IMR-90 (cell line): ENCODE measurements around the gene ADORA2A. TPM values are rescaled to one million over a fixed set of nuclear protein-coding genes. Genes with fewer than 3 reads are reported as not detected.
A peak's percentile ranks its signal among the peaks of the same experiment; 100 is the strongest.

Experiments used
- ATAC-seq: fragments of 200-7000 bp; cut with Tn5 transposase; 2 replicates; pipeline ENCODE4 v1.9.1; 2020; ENCODE audit warnings: low read depth, mild to moderate bottlenecking, moderate library complexity
- BruUV-seq: library from RNA; stranded (reverse); fragments of 400-500 nt; replicated peaks from 2 replicates; lab custom pipeline; 2021; lab: Mats Ljungman, UMichigan
- CTCF ChIA-PET: fragments of 300-600 bp; formaldehyde crosslinking; extraction: SDS; loops from one replicate; lab custom pipeline; 2021; ENCODE audit warnings: antibody characterized with exemption; lab: Yijun Ruan, JAX
- POLR2A ChIA-PET: fragments of 300-600 bp; sonication (Branson Sonifier 250); formaldehyde crosslinking; loops from one replicate; lab custom pipeline; 2022; ENCODE audit warnings: antibody characterized with exemption; ENCODE audit not compliant: unreplicated experiment; lab: Charles Lee
- DNase-seq: peaks from one replicate; pipeline ENCODE4 v3.0.0; 2013
- H2AFZ ChIP-seq: replicated peaks from 2 replicates; pipeline ENCODE3; 2013; ENCODE audit warnings: low read length, mild to moderate bottlenecking; ENCODE audit not compliant: poor library complexity
- H2AK5ac ChIP-seq: 2 replicates; pipeline ENCODE4 v1.6.1; 2013; ENCODE audit warnings: low read depth, low read length, inconsistent platforms
- H2AK9ac ChIP-seq: replicated peaks from 2 replicates; pipeline ENCODE3; 2013; ENCODE audit warnings: mild to moderate bottlenecking, low read depth, low read length, moderate library complexity; ENCODE audit not compliant: poor library complexity
- H2BK120ac ChIP-seq: 2 replicates; pipeline ENCODE4 v1.6.1; 2013; ENCODE audit warnings: low read depth, low read length, inconsistent platforms
- H2BK15ac ChIP-seq: 3 replicates; pipeline ENCODE4 v1.6.1; 2013; ENCODE audit warnings: low read depth, low read length, inconsistent platforms
- H2BK20ac ChIP-seq: 2 replicates; pipeline ENCODE4 v1.6.1; 2013; ENCODE audit warnings: low read depth, mild to moderate bottlenecking, inconsistent platforms, low read length, moderate library complexity
- H2BK5ac ChIP-seq: 2 replicates; pipeline ENCODE4 v1.6.1; 2013; ENCODE audit warnings: mild to moderate bottlenecking, low read depth, low read length, inconsistent platforms; ENCODE audit not compliant: poor library complexity, severe bottlenecking
- H3K14ac ChIP-seq: replicated peaks from 2 replicates; pipeline ENCODE4 v1.6.1; 2013; ENCODE audit warnings: low read depth, low read length, inconsistent platforms
- H3K18ac ChIP-seq: 2 replicates; pipeline ENCODE4 v1.6.1; 2013; ENCODE audit warnings: low read depth, low read length, control low read depth
- H3K23ac ChIP-seq: 2 replicates; pipeline ENCODE4 v1.6.1; 2013; ENCODE audit warnings: low read depth, low read length, inconsistent platforms
- H3K27ac ChIP-seq: 2 replicates; pipeline ENCODE4 v1.5.1; 2013; ENCODE audit warnings: mild to moderate bottlenecking, control low read depth, low read length; ENCODE audit not compliant: insufficient read depth
- H3K27me3 ChIP-seq: 2 replicates; pipeline ENCODE4 v1.6.1; 2013; ENCODE audit warnings: low read length; ENCODE audit not compliant: control insufficient read depth, insufficient read depth
- H3K36me3 ChIP-seq: 2 replicates; pipeline ENCODE4 v1.6.1; 2013; ENCODE audit warnings: low read length, mixed read lengths; ENCODE audit not compliant: control insufficient read depth, insufficient read depth
- H3K4ac ChIP-seq: 2 replicates; pipeline ENCODE4 v1.6.1; 2013; ENCODE audit warnings: low read depth, low read length, inconsistent platforms
- H3K4me1 ChIP-seq: 2 replicates; pipeline ENCODE4 v1.6.1; 2013; ENCODE audit warnings: low read length, mixed read lengths; ENCODE audit not compliant: control insufficient read depth, insufficient read depth
- H3K4me2 ChIP-seq: 2 replicates; pipeline ENCODE4 v1.6.1; 2013; ENCODE audit warnings: low read depth, mild to moderate bottlenecking, control low read depth, low read length, moderate library complexity
- H3K4me3 ChIP-seq: 2 replicates; pipeline ENCODE4 v1.5.1; 2013; ENCODE audit warnings: low read depth, mild to moderate bottlenecking, control low read depth, low read length, moderate library complexity; ENCODE audit not compliant: insufficient read depth
- H3K56ac ChIP-seq: 2 replicates; pipeline ENCODE4 v1.6.1; 2013; ENCODE audit warnings: low read length, inconsistent platforms; ENCODE audit not compliant: insufficient read depth; ENCODE audit errors: extremely low read depth
- H3K79me1 ChIP-seq, 2 experiments: 2 replicates each; pipeline ENCODE4 v1.6.1; 2013; ENCODE audit warnings: low read length in 2 of 2, inconsistent platforms in 1 of 2, low read depth in 1 of 2
- H3K9ac ChIP-seq: 2 replicates; pipeline ENCODE4 v1.6.1; 2013; ENCODE audit warnings: low read depth, low read length, control low read depth
- H3K9me1 ChIP-seq: 2 replicates; pipeline ENCODE4 v1.6.1; 2013; ENCODE audit warnings: low read length, inconsistent platforms; ENCODE audit not compliant: insufficient read depth
- H3K9me3 ChIP-seq: 2 replicates; pipeline ENCODE4 v1.6.1; 2013; ENCODE audit warnings: low read length; ENCODE audit not compliant: control insufficient read depth, insufficient read depth
- H4K20me1 ChIP-seq: 2 replicates; pipeline ENCODE4 v1.6.1; 2013; ENCODE audit warnings: low read length, inconsistent platforms; ENCODE audit not compliant: insufficient read depth
- H4K5ac ChIP-seq: 2 replicates; pipeline ENCODE4 v1.6.1; 2013; ENCODE audit warnings: mild to moderate bottlenecking, low read depth, low read length, control low read depth
- H4K8ac ChIP-seq, 2 experiments: 2 replicates each; pipeline ENCODE4 v1.6.1; 2013; ENCODE audit warnings: low read depth in 2 of 2, low read length in 2 of 2, control low read depth in 1 of 2, inconsistent platforms in 1 of 2
- H4K91ac ChIP-seq: 2 replicates; pipeline ENCODE4 v1.6.1; 2013; ENCODE audit warnings: low read depth, low read length, inconsistent platforms; ENCODE audit not compliant: insufficient read depth
- BHLHE40 ChIP-seq: fragments of 150-350 bp; IDR thresholded peaks from 2 replicates; pipeline ENCODE4 v1.6.1; 2016; ENCODE audit warnings: mild to moderate bottlenecking, low read depth, low read length
- MAFK ChIP-seq: IDR thresholded peaks from 2 replicates; pipeline ENCODE4 v1.6.1; 2012; ENCODE audit warnings: low read depth, low read length, improper control_type of control experiment
- MXI1 ChIP-seq: IDR thresholded peaks from 2 replicates; pipeline ENCODE4 v1.6.1; 2012; ENCODE audit warnings: low read depth, mild to moderate bottlenecking, low read length, moderate library complexity, borderline replicate concordance
- NFE2L2 ChIP-seq: fragments of 150-350 bp; IDR thresholded peaks from 2 replicates; pipeline ENCODE4 v1.6.1; 2016; ENCODE audit warnings: low read depth, mild to moderate bottlenecking, low read length
- POLR2A ChIP-seq: IDR thresholded peaks from 2 replicates; pipeline ENCODE4 v1.6.1; 2012; ENCODE audit warnings: mild to moderate bottlenecking, low read depth, low read length
- RCOR1 ChIP-seq: IDR thresholded peaks from 2 replicates; pipeline ENCODE4 v1.6.1; 2012; ENCODE audit warnings: mild to moderate bottlenecking, low read length, improper control_type of control experiment; ENCODE audit not compliant: insufficient replicate concordance
- SMC3 ChIP-seq: fragments of 150-350 bp; IDR thresholded peaks from 2 replicates; pipeline ENCODE4 v1.6.1; 2016; ENCODE audit warnings: low read depth, mild to moderate bottlenecking, antibody characterized with exemption, low read length, moderate library complexity
- USF2 ChIP-seq: fragments of 150-350 bp; IDR thresholded peaks from 2 replicates; pipeline ENCODE4 v1.6.1; 2017; ENCODE audit warnings: mild to moderate bottlenecking, antibody characterized with exemption, low read length, low read depth
- WGBS, 2 experiments: methylation state at CpG; one replicate each; pipeline versions ENCODE4 v1.1.5 to v1.1.7; 2013; ENCODE audit warnings: missing lambda C conversion rate in 2 of 2; ENCODE audit not compliant: insufficient read length in 1 of 2; ENCODE audit errors: extremely low coverage in 2 of 2; 5-methylcytosine and 5-hydroxymethylcytosine counted together
- dilution Hi-C: fragments of 300-500 bp; cut with HindIII; formaldehyde crosslinking; loops from one replicate; pipeline ENCODE4 v1.14.3; 2018; ENCODE audit warnings: low sequenced_read_pairs; ENCODE audit not compliant: unreplicated experiment
- in situ Hi-C: fragments of 300-500 bp; cut with MboI; formaldehyde crosslinking; loops from 3 replicates; pipeline ENCODE4 v1.14.3; 2019; ENCODE audit warnings: low sequenced_read_pairs, inconsistent platforms, mixed read lengths
- intact Hi-C: fragments of 100-400 bp; cut with micrococcal nuclease; formaldehyde crosslinking; loops from 2 replicates; pipeline ENCODE4 v1.10.0; 2022
- polyA plus RNA-seq, 3 experiments: library from polyadenylated mRNA; depleted of rRNA; stranded (reverse); fragments of >200 nt; gene quantifications; 2 replicates each; pipeline ENCODE4 v1.2.3, GENCODE V29; 2012; ENCODE audit warnings: low replicate concordance in 1 of 3
- total RNA-seq: library from RNA; depleted of rRNA; stranded (reverse); fragments of >200 nt; gene quantifications from 2 replicates; pipeline ENCODE4 v1.2.3, GENCODE V29; 2012

ADORA2A gene
- total and polyA plus RNA-seq, 2 of the 4 experiments (the other 2 are of a cell fraction) = 0.36 to 1.1 TPM

- Histone ChIP-seq H3K56ac (peak overlapping the region; percentile 78), H3K79me1 (peaks cover 30 to 86% of the 10 kb centered on the region in 2 experiments), H3K27ac (no peak overlapping the region; the same call in 1 of the 2 replicates), H4K5ac (no peak overlapping the region), H2BK120ac (peak overlapping the region; percentile 95), H3K4me3 (no peak overlapping the region), H2BK5ac (peak overlapping the region; percentile 75), H2AFZ (peak overlapping the region; percentile 71), H3K27me3 (no peaks in the 10 kb centered on the region), H3K36me3 (peaks cover 8% of the 10 kb centered on the region), H3K23ac (peak overlapping the region; percentile 71; the same call in 1 of the 2 replicates), H2BK15ac (peak overlapping the region; percentile 91; the same call in 1 of the 3 replicates), H3K4me2 (peak overlapping the region; percentile 7), H3K9me3 (no peaks in the 10 kb centered on the region), H2BK20ac (peak overlapping the region; percentile 92), H3K18ac (peak overlapping the region; percentile 76; the same call in 1 of the 2 replicates), H2AK5ac (peak overlapping the region; percentile 94), H3K9ac (no peak overlapping the region), H3K4me1 (peaks cover 40% of the 10 kb centered on the region), H4K8ac (peak overlapping the region; percentile 22 to 88; a peak in 2 of 4 replicates), H4K91ac (peak overlapping the region; percentile 86), H4K20me1 (peaks cover 10% of the 10 kb centered on the region), H3K4ac (peak overlapping the region; percentile 95), H2AK9ac (peak overlapping the region; percentile 90), H3K9me1 (peaks cover 50% of the 10 kb centered on the region), H3K14ac (peak overlapping the region; percentile 90)
- POLR2A ChIA-PET = no interaction called here
- dilution Hi-C loops (no loop called here), intact Hi-C loops (no loop called here), in situ Hi-C loops (no loop called here)
- no TSS peak for BruUV-seq
- 30% methylated on average over 2 of the region's 3 CpGs; no CpG with 5 or more reads in 1 of the 2 experiments for WGBS, 2 experiments
- DNase-seq = peak; percentile 94
- peak; percentile 74 for ATAC-seq
- CTCF ChIA-PET = interaction anchor here (0.7 to 1.3 kb wide), 3 partner anchors 11 to 780 kb away, joined by 3 read pairs; no protein-coding TSS in a partner anchor
- TF ChIP-seq NFE2L2 = no peak
- peak; percentile 67; the same call in 1 of the 2 replicates for TF ChIP-seq MXI1
- no peak for TF ChIP-seq SMC3
- no peak for TF ChIP-seq USF2
- no peak for TF ChIP-seq BHLHE40
- TF ChIP-seq POLR2A = no peak
- TF ChIP-seq RCOR1 = no peak
- TF ChIP-seq MAFK = no peak
Observed at GRCh38 chr22:24402460-24403192, 24.8 kb upstream of the ADORA2A start.
